HEK293T (cell line): ENCODE data around the gene CAMK2G.

Experiments
- BHLHE40 ChIP-seq: fragments of 450-650 bp; IDR thresholded peaks from 2 replicates; pipeline ENCODE4 v1.6.1; 2016; ENCODE audit warnings: mild to moderate bottlenecking, moderate library complexity, borderline replicate concordance
- CTBP1 ChIP-seq: fragments of 450-650 bp; IDR thresholded peaks from 2 replicates; pipeline ENCODE4 v1.6.1; 2016; ENCODE audit warnings: borderline replicate concordance
- ELF4 ChIP-seq: fragments of 450-650 bp; IDR thresholded peaks from 2 replicates; pipeline ENCODE4 v1.6.1; 2017; ENCODE audit warnings: antibody characterized with exemption
- FOXA1 ChIP-seq: fragments of 450-650 bp; IDR thresholded peaks from 2 replicates; pipeline ENCODE4 v1.6.1; 2016; ENCODE audit warnings: mild to moderate bottlenecking
- FOXK2 ChIP-seq: fragments of 450-650 bp; IDR thresholded peaks from 2 replicates; pipeline ENCODE4 v1.6.1; 2016; ENCODE audit warnings: mild to moderate bottlenecking
- FOXM1 ChIP-seq: fragments of 450-650 bp; IDR thresholded peaks from 2 replicates; pipeline ENCODE4 v1.6.1; 2017; ENCODE audit warnings: mild to moderate bottlenecking, borderline replicate concordance
- HDGF ChIP-seq: fragments of 450-650 bp; IDR thresholded peaks from 2 replicates; pipeline ENCODE4 v1.6.1; 2017; ENCODE audit warnings: antibody characterized with exemption, borderline replicate concordance
- NFRKB ChIP-seq: fragments of 450-650 bp; IDR thresholded peaks from 2 replicates; pipeline ENCODE4 v1.6.1; 2016; ENCODE audit warnings: mild to moderate bottlenecking, moderate library complexity
- PKNOX1 ChIP-seq: fragments of 450-650 bp; IDR thresholded peaks from 2 replicates; pipeline ENCODE4 v1.6.1; 2016
- SP1 ChIP-seq: fragments of 450-650 bp; IDR thresholded peaks from 2 replicates; pipeline ENCODE4 v1.6.1; 2017
- SUZ12 ChIP-seq: fragments of 450-650 bp; IDR thresholded peaks from 2 replicates; pipeline ENCODE4 v1.6.1; 2016; ENCODE audit warnings: mild to moderate bottlenecking
- TARDBP ChIP-seq: fragments of 450-650 bp; IDR thresholded peaks from 2 replicates; pipeline ENCODE4 v1.6.1; 2016
- ZNF384 ChIP-seq: fragments of 450-650 bp; IDR thresholded peaks from 2 replicates; pipeline ENCODE4 v1.6.1; 2016

GRCh38 chr10:73862011-73862410, 12.3 kb downstream of the CAMK2G start:
- no peak for TF ChIP-seq FOXK2
- TF ChIP-seq SUZ12: no peak
- TF ChIP-seq BHLHE40: no peak
- no peak for TF ChIP-seq FOXM1
- TF ChIP-seq NFRKB: no peak
- TF ChIP-seq TARDBP: no peak
- TF ChIP-seq SP1: no peak
- no peak for TF ChIP-seq CTBP1
- TF ChIP-seq ELF4: no peak
- TF ChIP-seq ZNF384: no peak
- no peak for TF ChIP-seq FOXA1
- no peak for TF ChIP-seq HDGF
- TF ChIP-seq PKNOX1: no peak
